PC-9 (cell line): ENCODE results near the gene OR8G1. TPM values are rescaled to one million over a fixed set of nuclear protein-coding genes. Genes with fewer than 3 reads are reported as not detected.

ENCODE experiments used
- BruUV-seq: library from RNA; stranded (reverse); fragments of 400-500 nt; replicated peaks from 2 replicates; lab custom pipeline; 2021; lab: Mats Ljungman, UMichigan
- CTCF ChIA-PET: fragments of 300-600 bp; sonication (Branson Sonifier 250); formaldehyde crosslinking; loops from one replicate; lab custom pipeline; 2022; ENCODE audit warnings: antibody characterized with exemption; lab: Charles Lee
- POLR2A ChIA-PET: fragments of 300-600 bp; sonication (Branson Sonifier 250); formaldehyde crosslinking; loops from one replicate; lab custom pipeline; 2022; ENCODE audit warnings: antibody characterized with exemption; ENCODE audit not compliant: unreplicated experiment; lab: Charles Lee
- DNase-seq, 2 experiments: peaks; one replicate each; pipeline versions ENCODE4 v3.0.0 to v3.0.0-alpha.2; 2015 to 2022; ENCODE audit warnings: mixed read lengths in 1 of 2
- H2AFZ ChIP-seq: fragments of 200-600 bp; sonication (generic); 2 replicates; pipeline ENCODE4 v1.8.1; 2017; ENCODE audit warnings: antibody characterized with exemption
- H3F3A ChIP-seq: fragments of 200-600 bp; sonication (generic); 2 replicates; pipeline ENCODE4 v1.8.1; 2017; ENCODE audit warnings: antibody characterized with exemption, mild to moderate bottlenecking, low read depth; ENCODE audit not compliant: insufficient read depth
- H3K27ac ChIP-seq: fragments of 200-600 bp; sonication (generic); 2 replicates; pipeline ENCODE4 v1.6.1; 2016; ENCODE audit warnings: mixed run types
- H3K27me3 ChIP-seq: fragments of 200-600 bp; sonication (generic); 2 replicates; pipeline ENCODE4 v1.6.1; 2016; ENCODE audit warnings: low read depth, mixed run types; ENCODE audit not compliant: insufficient read depth
- H3K36me3 ChIP-seq: fragments of 200-600 bp; sonication (generic); 2 replicates; pipeline ENCODE4 v1.6.1; 2016; ENCODE audit warnings: low read depth, mixed run types
- H3K4me1 ChIP-seq: fragments of 200-600 bp; sonication (generic); replicated peaks from 2 replicates; pipeline ENCODE4 v1.6.1; 2016; ENCODE audit warnings: mixed run types; ENCODE audit not compliant: insufficient read depth
- H3K4me2 ChIP-seq: fragments of 200-600 bp; sonication (generic); 2 replicates; pipeline ENCODE4 v1.6.1; 2017; ENCODE audit warnings: mixed run types
- H3K4me3 ChIP-seq: fragments of 200-600 bp; sonication (generic); 2 replicates; pipeline ENCODE4 v1.6.1; 2016; ENCODE audit warnings: mixed run types
- H3K79me2 ChIP-seq: fragments of 200-600 bp; sonication (generic); 2 replicates; pipeline ENCODE4 v1.6.1; 2017; ENCODE audit warnings: low read depth, mixed run types
- H3K9me2 ChIP-seq: fragments of 200-600 bp; sonication (generic); 2 replicates; pipeline ENCODE4 v1.8.1; 2017; ENCODE audit warnings: mild to moderate bottlenecking; ENCODE audit not compliant: insufficient read depth
- H3K9me3 ChIP-seq: fragments of 200-600 bp; sonication (generic); 2 replicates; pipeline ENCODE4 v1.8.1; 2016; ENCODE audit warnings: low read depth; ENCODE audit not compliant: insufficient read depth
- H4K20me1 ChIP-seq: fragments of 200-600 bp; sonication (generic); 2 replicates; pipeline ENCODE4 v1.8.1; 2017; ENCODE audit not compliant: insufficient read depth
- CTCF ChIP-seq: fragments of 200-600 bp; sonication (generic); conservative IDR thresholded peaks from 2 replicates; pipeline ENCODE4 v1.6.1; 2017; ENCODE audit warnings: mixed run types, antibody characterized with exemption, mild to moderate bottlenecking, moderate library complexity
- EZH2 ChIP-seq: fragments of 200-600 bp; sonication (generic); IDR thresholded peaks from 2 replicates; pipeline ENCODE4 v1.8.0; 2017; ENCODE audit warnings: antibody characterized with exemption, low read depth
- intact Hi-C: fragments of 100-400 bp; cut with micrococcal nuclease; formaldehyde crosslinking; loops from one replicate; pipeline ENCODE4 v1.10.0; 2022; ENCODE audit not compliant: unreplicated experiment
- total RNA-seq: library from RNA; stranded (reverse); gene quantifications from 2 replicates; pipeline ENCODE4 v1.2.3, GENCODE V29; 2021

Gene OR8G1
- total RNA-seq, 1 experiment from 2014 or later, result not detected

- Histone ChIP-seq H3K4me2 (no peak overlapping the region), H3K27ac (no peak overlapping the region), H3K27me3 (no peaks in the 10 kb centered on the region), H3F3A (no peaks in the 10 kb centered on the region), H3K9me3 (no peaks in the 10 kb centered on the region), H2AFZ (no peak overlapping the region), H3K36me3 (no peaks in the 10 kb centered on the region), H3K4me3 (no peak overlapping the region), H3K4me1 (no peaks in the 10 kb centered on the region), H3K79me2 (no peaks in the 10 kb centered on the region), H3K9me2 (no peaks in the 10 kb centered on the region), H4K20me1 (no peaks in the 10 kb centered on the region)
- ChIA-PET CTCF (no interaction called here), POLR2A (no interaction called here)
- DNase-seq, result no peak
- TF ChIP-seq CTCF, result no peak
- TF ChIP-seq EZH2, result no peak
- BruUV-seq, result no TSS peak
- intact Hi-C loops, result no loop called here
Observed at GRCh38 chr11:124276081-124276480, 35.2 kb downstream of the OR8G1 start.

- DNase-seq, result no peak
- POLR2A ChIA-PET, result no interaction called here
- no peaks in the 10 kb centered on the region for H3K36me3 ChIP-seq
- H3K79me2 ChIP-seq, result no peaks in the 10 kb centered on the region
- CTCF ChIA-PET, result no interaction called here
- H2AFZ ChIP-seq, result no peak overlapping the region
- H3K27me3 ChIP-seq, result no peaks in the 10 kb centered on the region
- H3K4me2 ChIP-seq, result no peak overlapping the region
- no peak overlapping the region for H3K4me3 ChIP-seq
- no peaks in the 10 kb centered on the region for H4K20me1 ChIP-seq
- no peaks in the 10 kb centered on the region for H3K9me2 ChIP-seq
- no peak overlapping the region for H3K27ac ChIP-seq
- H3F3A ChIP-seq, result no peaks in the 10 kb centered on the region
- TF ChIP-seq CTCF (no peak), EZH2 (no peak)
- no peaks in the 10 kb centered on the region for H3K4me1 ChIP-seq
- intact Hi-C loops, result no loop called here
- BruUV-seq, result no TSS peak
- H3K9me3 ChIP-seq, result no peaks in the 10 kb centered on the region
Observed at GRCh38 chr11:124277207-124277606, 36.3 kb downstream of the OR8G1 start.

- ChIA-PET POLR2A (no interaction called here), CTCF (no interaction called here)
- H3K27me3 ChIP-seq, result no peaks in the 10 kb centered on the region
- no peak overlapping the region for H3K27ac ChIP-seq
- no peaks in the 10 kb centered on the region for H3K9me2 ChIP-seq
- no peak overlapping the region for H3K4me3 ChIP-seq
- intact Hi-C loops, result no loop called here
- H3K4me2 ChIP-seq, result no peak overlapping the region
- no peaks in the 10 kb centered on the region for H3K79me2 ChIP-seq
- H4K20me1 ChIP-seq, result no peaks in the 10 kb centered on the region
- no peak for TF ChIP-seq EZH2
- no peak for TF ChIP-seq CTCF
- no peak for DNase-seq
- BruUV-seq, result no TSS peak
- no peaks in the 10 kb centered on the region for H3F3A ChIP-seq
- H2AFZ ChIP-seq, result no peak overlapping the region
- H3K4me1 ChIP-seq, result no peaks in the 10 kb centered on the region
- no peaks in the 10 kb centered on the region for H3K36me3 ChIP-seq
- H3K9me3 ChIP-seq, result no peaks in the 10 kb centered on the region
Observed at GRCh38 chr11:124277804-124278203, 36.9 kb downstream of the OR8G1 start.
